C4-2B (cell line): ENCODE data around the gene SLX4IP.

Experiments used
- CTCF ChIP-seq: fragments of 450-650 bp; conservative IDR thresholded peaks from 2 replicates; pipeline ENCODE4 v1.5.1; 2017; ENCODE audit warnings: mild to moderate bottlenecking
- ZFX ChIP-seq: fragments of 450-650 bp; IDR thresholded peaks from 2 replicates; pipeline ENCODE4 v1.6.1; 2017

- TF ChIP-seq CTCF (no peak), ZFX (no peak)
Observed at GRCh38 chr20:10647909-10648308, 212.8 kb downstream of the SLX4IP start.
